H1 (cell line): Measurements from ENCODE around the gene TNFSF18.

Experiments
- EP300 ChIP-seq, 2 experiments: IDR thresholded peaks; 1 replicate in 1 of 2; 2 replicates in 1 of 2; pipeline ENCODE4 v1.6.1; 2011 to 2012; ENCODE audit warnings: low read depth in 2 of 2, low read length in 2 of 2, mild to moderate bottlenecking in 2 of 2, borderline replicate concordance in 1 of 2, inconsistent platforms in 1 of 2, moderate library complexity in 1 of 2
- EZH2 ChIP-seq: fragments of 200-600 bp; sonication (generic); IDR thresholded peaks from 2 replicates; pipeline ENCODE4 v1.7.1; 2012; ENCODE audit warnings: low read depth, mild to moderate bottlenecking, moderate library complexity, low read length, inconsistent platforms; ENCODE audit not compliant: severe bottlenecking
- FOSL1 ChIP-seq: IDR thresholded peaks from 2 replicates; pipeline ENCODE4 v1.6.1; 2011; ENCODE audit warnings: mild to moderate bottlenecking, low read depth, low read length, moderate library complexity; ENCODE audit not compliant: insufficient read depth
- HDAC2 ChIP-seq, 2 experiments: fragments of 300-600 bp in 1 of 2; sonication (generic) in 1 of 2; IDR thresholded peaks; 2 replicates each; pipeline ENCODE4 v1.6.1; 2011 to 2012; ENCODE audit warnings: low read depth in 2 of 2, low read length in 2 of 2, mild to moderate bottlenecking in 2 of 2, moderate library complexity in 2 of 2, borderline replicate concordance in 1 of 2, inconsistent platforms in 1 of 2
- JUND ChIP-seq: IDR thresholded peaks from 2 replicates; pipeline ENCODE4 v1.6.1; 2011; ENCODE audit warnings: mild to moderate bottlenecking, improper control_type of control experiment, low read length
- RAD21 ChIP-seq, 2 experiments: IDR thresholded peaks in 1 of 2; conservative IDR thresholded peaks in 1 of 2; 2 replicates each; pipeline ENCODE4 v1.6.1; 2011; ENCODE audit warnings: low read depth in 2 of 2, low read length in 2 of 2, improper control_type of control experiment in 1 of 2, inconsistent platforms in 1 of 2, mild to moderate bottlenecking in 1 of 2, moderate library complexity in 1 of 2
- RFX5 ChIP-seq: IDR thresholded peaks from 2 replicates; pipeline ENCODE4 v1.6.1; 2011; ENCODE audit warnings: low read depth, low read length, improper control_type of control experiment, borderline replicate concordance
- SP2 ChIP-seq: IDR thresholded peaks from 2 replicates; pipeline ENCODE4 v1.6.1; 2012; ENCODE audit warnings: mild to moderate bottlenecking, low read length, inconsistent platforms
- TF ChIP-seq, protein P1 (sequence below), 3 experiments: IDR thresholded peaks; 1 replicate in 2 of 3; 2 replicates in 1 of 3; pipeline versions ENCODE4 v1.5.1 to v1.6.1; 2011; ENCODE audit warnings: low read length in 3 of 3, mild to moderate bottlenecking in 3 of 3, inconsistent platforms in 2 of 3, low read depth in 1 of 3, moderate library complexity in 1 of 3; ENCODE audit not compliant: insufficient read depth in 1 of 3; ENCODE audit errors: control extremely low read depth in 1 of 3

DNA sequence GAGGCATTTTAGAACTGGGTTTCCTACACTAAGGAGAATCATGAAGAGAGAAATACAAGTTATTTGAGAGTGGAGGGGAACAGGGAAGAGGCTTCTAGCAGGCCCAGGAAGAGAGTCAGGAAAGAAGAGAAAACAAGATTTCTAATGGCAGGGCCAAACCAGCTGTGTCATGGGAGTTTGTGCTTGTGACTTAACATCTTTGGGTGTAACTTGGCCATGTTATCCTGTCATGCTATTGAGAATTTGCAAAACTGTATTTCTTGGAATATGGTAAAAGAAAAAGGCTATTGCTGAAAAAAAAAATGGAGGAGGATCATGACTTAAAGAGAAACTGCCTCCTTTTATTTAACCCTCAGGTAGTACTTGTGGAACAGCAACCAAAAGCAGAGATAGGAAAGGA lies 47.4 kb upstream of the TNFSF18 start:
- TF ChIP-seq, protein P1, sequence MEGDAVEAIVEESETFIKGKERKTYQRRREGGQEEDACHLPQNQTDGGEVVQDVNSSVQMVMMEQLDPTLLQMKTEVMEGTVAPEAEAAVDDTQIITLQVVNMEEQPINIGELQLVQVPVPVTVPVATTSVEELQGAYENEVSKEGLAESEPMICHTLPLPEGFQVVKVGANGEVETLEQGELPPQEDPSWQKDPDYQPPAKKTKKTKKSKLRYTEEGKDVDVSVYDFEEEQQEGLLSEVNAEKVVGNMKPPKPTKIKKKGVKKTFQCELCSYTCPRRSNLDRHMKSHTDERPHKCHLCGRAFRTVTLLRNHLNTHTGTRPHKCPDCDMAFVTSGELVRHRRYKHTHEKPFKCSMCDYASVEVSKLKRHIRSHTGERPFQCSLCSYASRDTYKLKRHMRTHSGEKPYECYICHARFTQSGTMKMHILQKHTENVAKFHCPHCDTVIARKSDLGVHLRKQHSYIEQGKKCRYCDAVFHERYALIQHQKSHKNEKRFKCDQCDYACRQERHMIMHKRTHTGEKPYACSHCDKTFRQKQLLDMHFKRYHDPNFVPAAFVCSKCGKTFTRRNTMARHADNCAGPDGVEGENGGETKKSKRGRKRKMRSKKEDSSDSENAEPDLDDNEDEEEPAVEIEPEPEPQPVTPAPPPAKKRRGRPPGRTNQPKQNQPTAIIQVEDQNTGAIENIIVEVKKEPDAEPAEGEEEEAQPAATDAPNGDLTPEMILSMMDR (IDR thresholded peaks at IDR 0.05; ENCODE audit: control extremely low read depth in 1 of 3, insufficient read depth in 1 of 3, low read depth in 1 of 3, low read length in 3 of 3) = no peak
- TF ChIP-seq EZH2 = no peak
- no peak for TF ChIP-seq RFX5
- TF ChIP-seq HDAC2 (IDR thresholded peaks at IDR 0.05; ENCODE audit: borderline replicate concordance in 1 of 2, low read depth in 2 of 2, low read length in 2 of 2) = no peak
- no peak for TF ChIP-seq JUND
- TF ChIP-seq EP300 (IDR thresholded peaks at IDR 0.05; ENCODE audit: borderline replicate concordance in 1 of 2, low read depth in 2 of 2, low read length in 2 of 2) = no peak
- TF ChIP-seq FOSL1 = no peak
- TF ChIP-seq SP2 = no peak
- TF ChIP-seq RAD21 (IDR thresholded peaks at IDR 0.05 in 1 of 2, conservative IDR thresholded peaks at IDR 0.05 in 1 of 2; ENCODE audit: low read depth in 2 of 2, low read length in 2 of 2) = no peak
